Suprapubic skin (tissue), 3 donors: Measurements from ENCODE around the gene CD99L2.

Source experiments
- CTCF ChIP-seq, 2 donors: fragments of 200-600 bp in 1 of 2; fragments of 450-650 bp in 1 of 2; sonication (generic) in 1 of 2; IDR thresholded peaks; one replicate each; pipeline ENCODE4 v1.5.1; 2016 to 2019; ENCODE audit warnings: antibody characterized with exemption in 2 of 2, mild to moderate bottlenecking in 1 of 2, moderate library complexity in 1 of 2
- POLR2A ChIP-seq, 2 donors: fragments of 450-650 bp; IDR thresholded peaks; one replicate each; pipeline ENCODE4 v1.6.1; 2017; ENCODE audit warnings: antibody characterized with exemption in 2 of 2, mild to moderate bottlenecking in 2 of 2, moderate library complexity in 2 of 2

- TF ChIP-seq CTCF (IDR thresholded peaks at IDR 0.05) = no peak
- TF ChIP-seq POLR2A (IDR thresholded peaks at IDR 0.05) = no peak
These were observed 135.1 kb downstream of the CD99L2 start for GRCh38 chrX:150763303-150763797.
